Lower leg skin (tissue), 4 donors: Measurements from ENCODE around the gene PRDX3. TPM values are rescaled to one million over a fixed set of nuclear protein-coding genes. Genes with fewer than 3 reads are reported as not detected.

Experiments
- DNase-seq, 2 donors: peaks; one replicate each; pipeline ENCODE4 v3.0.0-alpha.2; 2019; ENCODE audit warnings: low spot score in 2 of 2
- H3K4me3 ChIP-seq: fragments of 200-600 bp; sonication (generic); 2 replicates; pipeline ENCODE4 v1.5.1; 2017; ENCODE audit warnings: mild to moderate bottlenecking, low read depth; ENCODE audit not compliant: poor library complexity, severe bottlenecking
- CTCF ChIP-seq, 3 donors: fragments of 450-650 bp; IDR thresholded peaks; one replicate each; pipeline ENCODE4 v1.5.1; 2016; ENCODE audit warnings: antibody characterized with exemption in 3 of 3, mild to moderate bottlenecking in 3 of 3, moderate library complexity in 2 of 3
- POLR2A ChIP-seq, 2 donors: fragments of 450-650 bp; IDR thresholded peaks; one replicate each; pipeline ENCODE4 v1.6.1; 2016 to 2017; ENCODE audit warnings: antibody characterized with exemption in 2 of 2, mild to moderate bottlenecking in 1 of 2, moderate library complexity in 1 of 2
- WGBS, 2 donors: methylation state at CpG; one replicate each; pipeline ENCODE4 v1.1.5; 2018; 5-methylcytosine and 5-hydroxymethylcytosine counted together
- intact Hi-C: fragments of 100-400 bp; cut with DNase I; formaldehyde crosslinking; loops from one replicate; pipeline ENCODE4 v1.15.0; 2023; ENCODE audit warnings: low total_unique reads
- total RNA-seq, 4 donors: library from RNA; depleted of rRNA; stranded (reverse); fragments of >200 nt; gene quantifications; one replicate each; pipeline ENCODE4 v1.1.0, GENCODE V29; 2016

Gene PRDX3
- total RNA-seq, 4 donors from 2014 or later = 35.7 to 70.7 (median 57.3) TPM

GRCh38 chr10:119135513-119135881 lies 43.1 kb downstream of the PRDX3 start:
- H3K4me3 ChIP-seq = no peak overlapping the region
- 57 to 72% methylated on average over 4 of the region's 4 CpGs for WGBS, 2 donors
- TF ChIP-seq CTCF (IDR thresholded peaks at IDR 0.05) = no peak
- TF ChIP-seq POLR2A (IDR thresholded peaks at IDR 0.05) = no peak
- intact Hi-C loops = no loop called here
- DNase-seq = peak; percentile 25 to 78

GRCh38 chr10:119133949-119134348 lies 44.7 kb downstream of the PRDX3 start:
- intact Hi-C loops = no loop called here
- no peak for TF ChIP-seq POLR2A (IDR thresholded peaks at IDR 0.05)
- TF ChIP-seq CTCF (IDR thresholded peaks at IDR 0.05) = no peak
- 87 to 93% methylated on average over 8 of the region's 8 CpGs for WGBS, 2 donors
- no peak overlapping the region for H3K4me3 ChIP-seq
- DNase-seq = peak in 1 of 2 donors; percentile 65

GRCh38 chr10:119132521-119133345 lies 45.9 kb downstream of the PRDX3 start:
- DNase-seq = peak in 1 of 2 donors; percentile 60
- no peak overlapping the region for H3K4me3 ChIP-seq
- TF ChIP-seq POLR2A (IDR thresholded peaks at IDR 0.05) (no peak), CTCF (IDR thresholded peaks at IDR 0.05) (no peak)
- WGBS, 2 donors = 87% methylated on average over 14 of the region's 14 CpGs
- intact Hi-C loops = no loop called here

- intact Hi-C loops = no loop called here
- TF ChIP-seq POLR2A (IDR thresholded peaks at IDR 0.05) (no peak), CTCF (IDR thresholded peaks at IDR 0.05) (no peak)
- WGBS, 2 donors = 70 to 73% methylated on average over 10 of the region's 10 CpGs
- peak in 1 of 2 donors; percentile 36 for DNase-seq
- no peak overlapping the region for H3K4me3 ChIP-seq
Measured at GRCh38 chr10:119131512-119132240, 46.9 kb downstream of the PRDX3 start.

- 92 to 96% methylated on average over 4 of the region's 4 CpGs for WGBS, 2 donors
- no peak for TF ChIP-seq CTCF (IDR thresholded peaks at IDR 0.05)
- no peak for TF ChIP-seq POLR2A (IDR thresholded peaks at IDR 0.05)
- intact Hi-C loops = no loop called here
- peak in 1 of 2 donors; percentile 50 for DNase-seq
- no peak overlapping the region for H3K4me3 ChIP-seq
Measured at GRCh38 chr10:119129721-119130120, 48.9 kb downstream of the PRDX3 start.
